Lower leg skin (tissue), 3 donors: ENCODE results near the gene GRIP2.

Experiments
- CTCF ChIP-seq, 3 donors: fragments of 450-650 bp; IDR thresholded peaks; one replicate each; pipeline ENCODE4 v1.5.1; 2016; ENCODE audit warnings: antibody characterized with exemption in 3 of 3, mild to moderate bottlenecking in 3 of 3, moderate library complexity in 2 of 3
- POLR2A ChIP-seq, 2 donors: fragments of 450-650 bp; IDR thresholded peaks; one replicate each; pipeline ENCODE4 v1.6.1; 2016 to 2017; ENCODE audit warnings: antibody characterized with exemption in 2 of 2, mild to moderate bottlenecking in 1 of 2, moderate library complexity in 1 of 2

GRCh38 chr3:14565868-14566588, 25.9 kb upstream of the GRIP2 start:
- TF ChIP-seq POLR2A (IDR thresholded peaks at IDR 0.05) (no peak), CTCF (IDR thresholded peaks at IDR 0.05) (no peak)
